Cardiac septum (tissue), 1 donor: ENCODE data around the gene COL24A1. TPM values are rescaled to one million over a fixed set of nuclear protein-coding genes. Genes with fewer than 3 reads are reported as not detected.
"Not testable (repeated sequence)": the region's sequence is repeated elsewhere in the genome, so short reads cannot be mapped to it uniquely, and the experiment has no call there.

Experiments
- DNase-seq: peaks from one replicate; pipeline ENCODE4 v3.0.0-alpha.2; 2020; ENCODE audit warnings: low spot score
- intact Hi-C: fragments of 100-400 bp; cut with DNase I; formaldehyde crosslinking; loops from one replicate; pipeline ENCODE4 v1.14.0; 2022
- total RNA-seq: library from RNA; stranded (reverse); fragmentation: NEBNext Ultra II Directional; extraction: Animal tissue kit (Norgen Biotek cat#: 25700); gene quantifications from one replicate; pipeline ENCODE4 v1.2.1, GENCODE V29; 2021
- donor health status: DM: no; HTN: no; CAD: no.

Gene COL24A1
- total RNA-seq, 1 donor from 2014 or later: 1.3 TPM

GRCh38 chr1:86155051-86155806 lies 1.3 kb downstream of the COL24A1 start:
- peak; percentile 73 for DNase-seq
- intact Hi-C loops: loop anchor here (10.0 kb wide), 1 partner anchor 200 kb away; no protein-coding TSS in a partner anchor

- peak; percentile 72 for DNase-seq
- intact Hi-C loops: loop anchor here (10.0 kb wide), 1 partner anchor 200 kb away; no protein-coding TSS in a partner anchor
Measured at GRCh38 chr1:86154571-86155050, 2.0 kb downstream of the COL24A1 start.

- intact Hi-C loops: loop anchor here (10.0 kb wide), 1 partner anchor 201 kb away; no protein-coding TSS in a partner anchor
- DNase-seq: no peak
Measured at GRCh38 chr1:86153836-86154235, 2.7 kb downstream of the COL24A1 start.

GRCh38 chr1:86152887-86153286 lies 3.7 kb downstream of the COL24A1 start:
- intact Hi-C loops: loop anchor here (10.0 kb wide), 1 partner anchor 202 kb away; no protein-coding TSS in a partner anchor
- no peak for DNase-seq

GRCh38 chr1:86151427-86151826 lies 5.1 kb downstream of the COL24A1 start:
- intact Hi-C loops: loop anchor here (10.0 kb wide), 1 partner anchor 203 kb away; no protein-coding TSS in a partner anchor

GRCh38 chr1:86150553-86151055 lies 6.0 kb downstream of the COL24A1 start:
- intact Hi-C loops: loop anchor here (10.0 kb wide), 1 partner anchor 204 kb away; no protein-coding TSS in a partner anchor
- no peak for DNase-seq

More at GRCh38 chr1:86151427-86151826, 5.1 kb downstream of the COL24A1 start:
- no peak for DNase-seq

- DNase-seq: no peak
- intact Hi-C loops: no loop called here
Measured at GRCh38 chr1:86149591-86149990, 7.0 kb downstream of the COL24A1 start.

GRCh38 chr1:86147755-86148154 lies 8.8 kb downstream of the COL24A1 start:
- no peak for DNase-seq
- intact Hi-C loops: no loop called here

- intact Hi-C loops: no loop called here
- DNase-seq: no peak
Measured at GRCh38 chr1:86146566-86146965, 10.0 kb downstream of the COL24A1 start.

GRCh38 chr1:86140281-86140880 lies 16.2 kb downstream of the COL24A1 start:
- no peak for DNase-seq
- intact Hi-C loops: no loop called here

GRCh38 chr1:86138746-86139145 lies 17.8 kb downstream of the COL24A1 start:
- intact Hi-C loops: no loop called here

GRCh38 chr1:86137436-86137835 lies 19.1 kb downstream of the COL24A1 start:
- intact Hi-C loops: no loop called here
- DNase-seq: no peak

More at GRCh38 chr1:86138746-86139145, 17.8 kb downstream of the COL24A1 start:
- DNase-seq: no peak

- intact Hi-C loops: no loop called here
- no peak for DNase-seq
Measured at GRCh38 chr1:86119214-86119764, 37.3 kb downstream of the COL24A1 start.

- no peak for DNase-seq
- intact Hi-C loops: no loop called here
Measured at GRCh38 chr1:86114816-86115400, 41.7 kb downstream of the COL24A1 start.

- DNase-seq: no peak
- intact Hi-C loops: no loop called here
Measured at GRCh38 chr1:86114236-86114635, 42.3 kb downstream of the COL24A1 start.

GRCh38 chr1:86111590-86111989 lies 45.0 kb downstream of the COL24A1 start:
- intact Hi-C loops, DNase-seq: not testable (repeated sequence)

- no peak for DNase-seq
- intact Hi-C loops: no loop called here
Measured at GRCh38 chr1:86110451-86111129, 46.0 kb downstream of the COL24A1 start.

- no peak for DNase-seq
- intact Hi-C loops: no loop called here
Measured at GRCh38 chr1:86105533-86105866, 51.1 kb downstream of the COL24A1 start.
